ENCODE data around the gene RWDD4.
"Not testable (repeated sequence)": the region's sequence is repeated elsewhere in the genome, so short reads cannot be mapped to it uniquely, and the experiment has no call there.

RWDD4 gene

DNA sequence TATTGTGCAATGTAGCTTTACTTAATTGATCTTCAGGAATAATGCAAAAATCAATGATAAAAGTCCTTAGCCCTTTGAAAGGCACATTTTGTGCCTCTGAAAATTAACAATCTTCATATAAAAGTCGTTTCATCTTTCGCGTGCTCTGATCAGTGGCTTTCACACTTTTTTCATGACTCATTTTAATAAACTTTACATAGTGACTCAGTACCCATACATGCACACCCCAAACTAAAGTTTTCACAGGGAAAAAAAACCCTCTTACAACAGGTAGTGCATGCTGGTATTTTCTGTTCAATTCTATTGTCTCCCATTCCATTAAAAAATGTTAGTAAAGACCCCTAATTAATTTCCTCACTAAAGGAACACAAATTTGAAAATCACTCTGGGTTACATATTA, 21.5 kb downstream of the RWDD4 start:
- Histone ChIP-seq H3K4me3 (no peak overlapping the region), H3K27ac (peak overlapping the region in 1 of 21 experiments; percentile 31)

DNA sequence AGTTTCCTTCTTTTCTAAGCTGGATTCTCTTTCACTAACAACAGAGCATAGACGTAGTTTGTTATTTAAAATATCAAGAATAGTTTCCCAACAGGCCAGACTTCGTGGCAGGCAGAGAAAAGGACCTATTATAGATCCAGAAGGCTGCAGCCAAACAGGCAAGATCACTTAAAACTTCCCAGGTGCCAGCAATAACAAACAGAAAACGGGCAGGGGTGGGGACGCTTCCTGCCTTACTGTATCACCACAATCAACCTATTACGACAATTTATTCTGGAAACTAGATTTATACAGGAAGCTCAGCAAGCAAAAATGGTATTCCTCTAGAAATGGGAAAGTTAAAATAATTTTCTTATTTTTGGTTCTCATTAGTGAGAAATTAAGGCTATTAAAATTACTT, 22.1 kb downstream of the RWDD4 start:
- peak overlapping the region in 6 of 21 experiments; percentile 31 to 77 (median 44) for H3K27ac ChIP-seq
- H3K4me3 ChIP-seq = no peak overlapping the region

DNA sequence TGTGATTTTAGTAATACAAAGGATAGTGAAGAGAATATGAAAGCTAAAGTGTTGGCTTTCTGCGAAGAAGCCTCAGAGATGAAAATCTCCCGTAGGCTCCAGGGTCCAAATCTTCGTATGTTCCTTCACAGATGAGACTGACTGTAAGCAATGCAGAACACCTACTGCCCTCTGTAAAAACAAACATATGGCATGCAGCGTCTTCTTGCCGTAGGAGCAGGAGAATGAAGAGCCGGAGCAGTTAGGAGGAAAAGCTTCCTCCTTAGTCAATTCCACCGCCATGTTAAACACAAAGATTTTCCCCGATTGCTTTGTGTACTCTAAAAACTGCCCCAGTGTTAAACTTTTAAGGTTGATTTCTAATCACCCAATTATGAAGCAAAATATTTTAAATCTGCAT, 22.5 kb downstream of the RWDD4 start:
- peak overlapping the region in 6 of 21 experiments; percentile 31 to 77 (median 44) for H3K27ac ChIP-seq
- H3K4me3 ChIP-seq = no peak overlapping the region

DNA sequence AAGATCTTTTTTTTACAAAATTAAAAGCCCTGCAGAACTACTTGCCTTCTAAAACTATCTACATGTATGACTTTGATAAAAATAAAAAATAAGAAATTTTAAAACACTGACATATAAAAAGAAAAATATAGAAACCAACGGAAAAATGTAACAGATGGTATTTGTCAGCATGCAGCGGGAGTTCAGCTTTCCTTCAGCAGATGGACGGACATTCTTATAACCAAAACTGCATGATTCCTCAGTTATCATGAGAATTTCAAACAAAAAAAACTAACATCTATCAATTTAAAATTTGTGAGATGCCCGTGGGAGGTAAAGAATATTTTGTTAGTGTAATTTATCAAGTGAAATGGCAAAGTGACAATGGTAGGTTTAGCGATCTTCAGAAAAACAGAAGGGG, 23.2 kb downstream of the RWDD4 start:
- Histone ChIP-seq H3K4me3 (no peak overlapping the region), H3K27ac (no peak overlapping the region)

DNA sequence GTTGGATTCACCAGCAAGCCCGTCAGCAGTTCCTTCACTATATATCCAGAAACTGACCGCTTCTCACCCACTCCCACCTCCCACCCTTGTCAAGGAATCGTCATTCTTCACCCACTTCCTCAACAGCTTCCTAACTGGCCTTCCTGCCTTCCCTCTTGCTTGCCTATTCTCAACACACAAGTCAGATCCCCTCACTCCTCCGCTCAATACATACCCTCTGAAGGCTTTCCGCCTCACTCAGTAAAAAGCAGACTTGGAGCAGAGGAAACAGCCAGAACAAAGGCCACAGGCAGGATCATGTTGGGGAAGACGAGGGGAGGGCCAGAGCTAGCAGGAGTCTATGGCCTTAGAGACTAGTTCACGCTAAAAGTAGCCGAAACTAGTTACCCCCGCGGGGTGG, 23.7 kb downstream of the RWDD4 start:
- H3K4me3 ChIP-seq = no peak overlapping the region
- H3K27ac ChIP-seq = no peak overlapping the region

DNA sequence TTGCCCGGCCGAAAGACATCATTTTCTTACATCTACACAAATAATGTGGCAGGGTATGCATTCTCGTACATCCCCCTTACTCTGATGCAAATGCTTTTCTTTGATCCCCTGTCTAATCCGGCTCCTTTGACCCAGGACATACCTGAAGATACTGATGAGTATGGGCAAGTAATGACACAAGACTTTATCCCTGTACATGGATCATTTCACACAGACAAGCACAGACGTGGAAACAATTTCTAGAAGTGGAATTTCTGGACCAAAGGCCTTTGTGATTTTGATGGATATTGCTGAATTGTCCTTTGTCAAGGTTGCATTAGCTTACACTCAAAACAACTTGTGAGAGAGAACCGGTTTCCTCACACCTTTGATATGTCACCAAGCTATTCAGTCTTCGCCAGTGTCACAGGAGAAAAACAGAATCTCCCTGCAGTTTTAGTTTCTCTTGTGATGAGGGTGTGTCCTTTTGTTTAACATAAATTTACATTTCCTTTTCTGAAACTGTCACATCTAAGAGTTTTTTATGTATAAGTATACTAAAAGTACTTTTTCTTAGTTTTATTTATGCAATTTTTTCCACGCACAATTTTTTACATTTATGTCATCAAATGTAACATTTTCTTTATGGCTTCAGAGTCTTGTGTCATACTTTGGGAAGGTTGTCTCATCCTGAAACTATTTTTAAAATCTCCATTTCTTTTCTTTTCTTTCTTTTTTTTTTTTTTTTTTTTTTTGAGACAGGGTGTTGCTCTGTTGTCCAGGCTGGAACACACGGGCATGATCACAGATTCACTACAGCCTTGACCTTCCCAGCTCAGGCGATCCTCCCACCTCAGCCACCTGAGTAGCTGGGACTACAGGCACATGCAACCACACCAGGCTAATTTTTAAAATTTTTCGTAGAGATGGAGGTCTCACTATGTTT, 25.2 kb downstream of the RWDD4 start:
- Histone ChIP-seq H3K27ac (no peak overlapping the region), H3K4me3 (no peak overlapping the region)

DNA sequence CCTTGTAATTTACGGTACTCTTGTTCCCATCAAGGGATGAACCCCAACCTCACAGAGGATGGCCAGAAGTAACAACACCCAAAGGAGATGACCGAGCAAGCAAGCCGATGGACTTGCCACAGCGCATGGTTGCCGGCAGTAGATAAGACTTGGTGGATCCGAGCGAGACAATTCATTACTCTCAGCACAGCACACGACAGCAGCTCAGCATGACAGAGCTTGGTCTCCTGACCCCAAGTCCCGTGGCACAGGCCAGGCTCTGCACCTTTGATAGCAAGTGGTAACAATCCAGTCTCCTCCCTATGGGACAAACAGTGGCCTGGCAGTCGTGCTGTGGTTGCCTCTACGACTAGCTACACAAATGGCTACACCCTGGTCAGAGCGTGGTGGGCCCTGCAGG, 26.3 kb downstream of the RWDD4 start:
- H3K27ac ChIP-seq = no peak overlapping the region
- H3K4me3 ChIP-seq = no peak overlapping the region

DNA sequence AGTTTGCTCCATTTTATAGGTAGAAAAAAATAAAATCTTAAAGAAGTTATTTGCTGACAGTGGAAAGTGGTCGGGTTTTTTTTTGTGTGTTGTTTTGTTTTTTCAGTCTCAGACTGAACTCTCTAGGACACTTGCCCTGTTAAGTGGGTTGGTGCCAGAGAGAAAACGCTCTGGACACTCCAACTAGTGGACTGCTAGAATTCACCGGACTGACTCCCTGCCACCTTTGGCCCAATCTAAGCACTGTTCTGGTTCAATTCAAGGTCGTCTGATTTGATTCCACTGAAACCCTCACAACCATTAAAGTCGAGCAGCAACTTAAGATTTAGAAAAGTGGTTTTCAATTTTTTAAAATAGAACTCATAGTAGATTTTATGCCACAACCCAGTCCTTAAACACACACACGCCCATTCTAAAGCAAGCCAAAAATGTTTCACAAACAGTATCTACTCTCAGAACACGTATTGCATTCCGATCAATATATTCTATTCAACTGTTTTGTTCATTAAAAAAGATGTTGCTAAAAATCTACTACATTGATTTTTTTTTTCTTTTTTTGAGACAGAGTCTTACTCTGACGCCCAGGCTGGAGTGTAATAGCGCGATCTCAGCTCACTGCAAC, 27.3 kb downstream of the RWDD4 start:
- Histone ChIP-seq H3K27ac (no peak overlapping the region), H3K4me3 (no peak overlapping the region)

DNA sequence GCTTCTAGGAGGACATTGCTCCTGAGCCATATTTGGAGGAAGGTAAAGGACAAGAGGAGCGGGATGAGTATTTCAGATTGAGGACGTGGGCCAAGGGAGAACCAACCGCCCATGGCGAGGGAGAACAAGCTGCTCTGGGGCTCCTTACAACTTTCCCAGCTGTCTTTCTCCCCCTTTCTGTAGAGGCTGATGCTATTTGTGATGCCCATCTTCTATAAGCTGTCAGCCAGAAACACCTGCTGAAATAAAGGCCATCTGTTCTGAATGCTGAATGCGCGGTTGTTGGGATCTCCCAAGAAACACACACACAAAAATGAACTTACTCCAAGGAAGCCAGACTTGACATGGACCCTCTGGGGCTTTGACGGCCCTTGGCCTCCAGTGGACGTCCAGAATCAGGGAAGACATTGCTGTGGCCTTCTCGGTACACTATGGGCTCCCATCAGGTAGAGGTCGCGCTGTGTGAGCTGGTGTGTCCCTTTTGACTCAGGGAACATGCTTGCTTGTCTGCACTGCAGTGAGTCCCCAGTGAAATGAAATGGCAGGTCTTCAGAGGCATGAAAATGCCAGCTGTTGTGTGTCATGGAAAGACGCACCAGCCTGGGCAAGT, 30.9 kb downstream of the RWDD4 start:
- H3K27ac ChIP-seq = no peak overlapping the region
- H3K4me3 ChIP-seq = no peak overlapping the region

DNA sequence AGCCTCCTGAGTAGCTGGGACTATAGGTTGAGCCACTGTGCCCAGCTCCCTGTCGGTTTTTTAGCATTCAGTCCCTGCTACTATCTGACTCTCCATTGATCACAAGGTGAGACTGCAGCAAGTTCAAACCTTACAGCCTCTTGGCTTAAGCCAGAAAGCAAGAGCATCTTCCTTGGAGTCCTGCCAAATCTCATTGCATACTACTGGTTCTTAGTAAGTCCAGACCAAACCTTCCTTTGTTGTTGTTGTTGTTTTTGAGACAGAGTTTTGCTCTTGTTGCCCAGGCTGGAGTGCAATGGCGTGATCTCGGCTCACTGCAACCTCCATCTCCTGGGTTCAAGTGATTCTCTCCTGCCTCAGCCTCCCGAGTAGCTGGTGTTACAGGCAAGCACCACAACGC, 31.7 kb downstream of the RWDD4 start:
- not testable (repeated sequence) for H3K27ac ChIP-seq, H3K4me3 ChIP-seq

DNA sequence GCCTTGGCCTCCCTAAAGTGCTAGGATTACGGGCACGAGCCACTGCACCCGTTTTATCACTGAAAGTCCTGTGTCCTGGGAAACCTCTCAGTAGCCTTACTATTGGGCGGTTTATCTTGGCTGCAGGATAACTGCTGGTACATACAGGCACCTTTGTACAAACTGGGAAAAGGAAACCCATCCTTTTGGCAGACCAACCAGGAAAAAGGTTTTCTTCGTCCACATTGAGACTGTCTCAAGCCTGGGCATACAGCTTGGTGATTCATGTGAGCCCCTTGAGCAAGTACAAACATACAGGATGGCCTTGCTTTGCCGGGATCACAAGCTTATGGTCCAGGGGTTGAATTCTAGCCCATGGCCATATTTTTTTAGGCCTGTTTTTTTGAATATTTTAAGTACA, 32.8 kb downstream of the RWDD4 start:
- no peak overlapping the region for H3K4me3 ChIP-seq
- H3K27ac ChIP-seq = no peak overlapping the region

DNA sequence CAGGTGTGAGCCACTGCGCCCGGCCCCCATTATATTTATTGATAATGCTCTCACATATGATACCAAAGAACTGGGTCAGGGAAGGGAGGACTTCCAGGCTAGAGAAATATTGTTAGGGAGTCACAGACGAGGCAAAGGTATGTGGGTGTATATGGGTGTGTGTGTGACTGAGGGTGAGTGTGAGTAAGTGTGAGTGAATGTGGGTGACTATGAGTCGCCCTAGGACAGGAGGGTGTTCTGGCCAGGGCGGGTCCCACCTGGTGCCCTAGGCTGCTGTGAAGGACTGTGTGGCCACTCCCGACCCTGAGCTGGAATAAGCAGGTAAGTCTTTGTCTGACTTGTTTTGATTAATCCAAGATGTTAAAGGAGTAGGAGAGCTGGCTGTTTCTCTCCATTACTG, 34.4 kb downstream of the RWDD4 start:
- H3K27ac ChIP-seq = no peak overlapping the region
- no peak overlapping the region for H3K4me3 ChIP-seq

DNA sequence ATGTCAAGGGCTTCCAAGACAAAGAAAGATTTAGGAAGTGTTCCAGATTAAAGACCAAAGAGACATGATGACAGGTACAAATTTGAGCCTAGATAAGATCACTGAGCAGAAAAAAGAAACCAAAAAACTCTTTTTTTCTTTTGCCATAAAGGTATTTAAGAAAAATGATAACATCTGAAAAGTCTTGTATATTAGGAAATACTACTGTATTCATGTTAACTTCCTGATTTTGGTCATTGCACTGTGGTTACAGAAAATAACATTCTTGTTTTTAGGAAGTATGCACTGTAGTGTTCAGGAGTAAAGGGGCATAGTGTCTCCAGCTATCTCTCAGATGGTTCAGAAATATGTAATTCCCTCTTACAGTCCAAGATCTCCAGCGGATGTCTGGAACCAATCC, 37.1 kb downstream of the RWDD4 start:
- Histone ChIP-seq H3K4me3 (no peak overlapping the region), H3K27ac (peak overlapping the region in 1 of 21 experiments; percentile 26)

DNA sequence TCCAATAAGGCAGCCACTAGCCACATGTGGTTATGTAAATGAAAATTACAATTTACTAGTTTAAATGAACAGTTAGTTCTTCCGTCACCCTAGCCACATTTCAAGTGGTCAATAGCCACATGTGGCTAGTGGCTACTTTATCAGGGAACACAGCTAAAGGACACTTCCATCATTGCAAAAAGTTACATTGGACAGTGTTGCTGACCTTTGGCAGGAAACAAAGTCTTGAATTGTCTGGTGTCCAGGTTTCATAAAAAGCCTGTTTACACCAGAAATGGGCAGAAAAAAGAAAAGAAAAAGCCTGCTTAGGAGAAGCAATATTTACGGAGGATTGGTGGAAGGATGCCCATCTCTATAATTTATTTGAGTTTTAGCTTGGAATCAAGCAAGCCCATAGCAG, 38.6 kb downstream of the RWDD4 start:
- Histone ChIP-seq H3K4me3 (no peak overlapping the region), H3K27ac (no peak overlapping the region)

DNA sequence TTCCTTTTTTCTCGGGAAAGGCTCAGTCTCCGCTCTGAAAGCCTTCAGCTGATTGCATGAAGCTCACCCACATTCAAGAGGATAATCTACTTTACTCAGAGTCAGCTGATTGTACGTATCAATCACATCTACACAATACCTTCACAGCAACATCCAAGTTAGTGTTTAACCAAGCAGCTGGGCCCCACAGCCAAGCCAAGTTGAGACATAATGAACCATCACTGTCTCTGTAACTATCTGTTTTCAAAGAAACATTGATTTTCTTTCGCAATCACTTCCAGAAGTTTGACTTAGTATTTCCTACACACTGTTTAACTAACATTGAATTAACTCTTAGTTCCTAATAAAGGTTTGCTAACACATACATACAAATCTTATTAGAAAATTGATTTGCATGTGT, 40.3 kb downstream of the RWDD4 start:
- no peak overlapping the region for H3K27ac ChIP-seq

DNA sequence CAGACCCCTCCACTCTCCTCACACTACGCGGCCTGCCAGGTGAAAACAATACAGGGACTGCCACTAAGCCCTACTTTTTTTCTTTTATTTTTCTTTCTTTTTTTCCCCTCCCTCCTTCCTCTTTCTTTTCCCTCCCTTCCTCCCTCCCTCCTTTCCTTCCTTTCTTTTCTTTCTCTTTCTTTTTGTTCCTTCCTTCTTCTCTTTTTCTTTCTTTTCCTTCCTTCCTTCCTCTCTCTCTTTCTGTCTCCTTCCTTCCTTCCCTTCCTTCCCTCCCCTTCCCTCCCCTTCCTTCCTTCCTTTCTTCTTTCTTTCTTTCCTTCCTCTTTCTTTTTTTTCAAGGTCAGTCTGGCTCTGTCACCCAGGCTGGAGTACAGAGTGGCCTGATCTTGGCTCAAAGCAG, 41.9 kb downstream of the RWDD4 start:
- no peak overlapping the region for H3K4me3 ChIP-seq
- H3K27ac ChIP-seq = no peak overlapping the region

More for the DNA sequence above, 40.3 kb downstream of the RWDD4 start:
- H3K4me3 ChIP-seq = no peak overlapping the region

DNA sequence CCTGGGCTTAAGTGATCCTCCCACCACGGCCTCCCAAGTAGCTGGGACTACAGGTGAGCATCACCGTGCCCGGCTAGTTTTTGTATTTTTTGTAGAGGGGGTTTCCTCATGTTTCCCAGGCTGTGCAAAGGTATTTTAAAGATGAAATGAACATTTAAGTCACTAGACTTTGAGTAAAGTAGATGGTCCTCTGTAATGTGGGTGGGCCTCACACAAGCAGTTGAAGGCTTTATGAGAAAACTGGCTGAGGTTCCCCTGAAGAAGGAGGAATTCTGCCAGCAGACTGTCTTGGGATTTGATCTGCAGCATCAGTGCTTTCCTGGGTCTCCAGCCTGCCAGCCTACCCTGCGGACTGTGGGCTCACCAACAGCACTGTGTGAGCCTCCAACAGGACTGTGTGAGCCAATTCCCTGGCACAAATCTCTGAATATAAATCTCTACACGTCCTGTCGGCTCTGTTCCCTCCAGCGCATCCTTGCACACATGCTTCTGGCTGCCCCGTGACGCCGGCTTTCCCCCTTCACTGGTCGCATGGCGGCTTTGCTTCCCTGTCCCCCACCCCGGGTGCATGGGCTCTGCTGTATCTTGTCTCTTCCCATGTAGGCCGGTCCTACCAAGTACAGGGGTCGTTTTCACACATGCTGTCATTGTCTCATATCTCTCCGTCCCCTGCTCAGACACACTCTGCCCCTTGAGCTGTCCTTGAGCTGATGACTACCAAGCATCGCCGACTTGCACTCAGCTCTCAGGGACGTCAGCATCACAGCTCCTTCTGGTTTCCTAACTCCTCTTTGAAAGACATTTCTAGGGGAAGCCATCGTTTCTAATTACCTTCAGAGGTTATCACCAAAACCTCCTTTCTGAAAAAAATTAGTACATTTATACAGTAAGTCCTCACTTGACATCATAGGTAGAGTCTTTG, 46.4 kb downstream of the RWDD4 start:
- no peak overlapping the region for H3K27ac ChIP-seq
- no peak overlapping the region for H3K4me3 ChIP-seq

DNA sequence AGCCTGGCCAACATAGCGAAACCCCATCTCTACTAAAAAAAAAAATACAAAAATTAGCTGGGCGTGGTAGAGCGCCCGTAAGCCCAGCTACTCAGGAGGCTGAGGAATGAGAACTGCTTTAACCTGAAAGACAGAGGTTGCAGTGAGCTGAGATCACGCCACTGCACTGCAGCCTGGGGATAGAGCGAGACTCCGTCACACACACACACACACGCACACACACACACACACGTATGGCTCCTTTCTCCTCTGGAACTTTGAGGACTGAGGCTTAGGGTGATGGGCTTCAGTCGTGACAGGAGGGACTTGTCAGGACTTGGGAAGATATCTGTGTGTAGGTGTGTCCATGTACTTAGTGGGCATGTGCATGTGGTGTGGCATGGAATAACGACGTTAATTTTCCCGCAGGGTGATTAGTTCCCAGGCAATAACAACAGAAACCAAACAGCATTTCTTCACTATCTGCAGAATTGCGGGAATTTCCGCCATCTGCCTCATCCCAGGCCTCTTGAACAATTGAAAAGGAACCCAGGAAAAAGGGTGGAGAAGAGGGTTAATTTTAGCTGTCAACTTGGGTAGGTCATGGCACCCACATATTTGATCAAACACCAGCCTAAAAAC, 47.7 kb downstream of the RWDD4 start:
- no peak overlapping the region for H3K27ac ChIP-seq
- H3K4me3 ChIP-seq = no peak overlapping the region

DNA sequence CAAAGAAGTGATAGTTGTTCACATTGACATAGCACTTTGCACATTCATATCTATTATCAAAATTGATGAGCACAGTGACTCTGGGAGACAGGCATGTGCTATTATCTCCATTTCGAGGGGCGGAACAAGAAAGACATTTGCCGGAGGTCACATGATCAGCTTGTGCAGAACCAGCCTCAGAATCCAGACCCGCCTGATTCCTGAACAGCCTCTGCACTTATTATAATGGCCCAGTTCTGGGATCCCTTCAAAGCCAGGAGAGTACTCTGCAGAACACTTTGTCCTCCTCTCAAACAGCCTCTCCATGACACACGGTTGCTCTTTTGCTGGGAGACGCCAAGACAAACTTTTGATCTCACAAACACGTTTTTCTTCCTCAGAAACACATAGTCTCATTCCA, 48.4 kb downstream of the RWDD4 start:
- H3K27ac ChIP-seq = no peak overlapping the region

More for the DNA sequence above, 48.4 kb downstream of the RWDD4 start:
- no peak overlapping the region for H3K4me3 ChIP-seq
